ENCODE data around the gene COMT. TPM values are rescaled to one million over a fixed set of nuclear protein-coding genes. Genes with fewer than 3 reads are reported as not detected.

The COMT gene
- total RNA-seq, 1 donor from 2014 or later: 49.0 TPM

- Mint-ChIP-seq H3K4me3 (ENCODE audit: unreplicated experiment) (no peak overlapping the region), H3K27me3 (ENCODE audit: unreplicated experiment) (peaks cover 11% of the 10 kb centered on the region), H3K4me1 (ENCODE audit: unreplicated experiment) (no peaks in the 10 kb centered on the region), H3K27ac (ENCODE audit: unreplicated experiment) (no peak overlapping the region), H3K9me3 (ENCODE audit: unreplicated experiment) (no peaks in the 10 kb centered on the region), H3K36me3 (ENCODE audit: low read depth, unreplicated experiment) (no peaks in the 10 kb centered on the region)
- TF ChIP-seq, protein P1, sequence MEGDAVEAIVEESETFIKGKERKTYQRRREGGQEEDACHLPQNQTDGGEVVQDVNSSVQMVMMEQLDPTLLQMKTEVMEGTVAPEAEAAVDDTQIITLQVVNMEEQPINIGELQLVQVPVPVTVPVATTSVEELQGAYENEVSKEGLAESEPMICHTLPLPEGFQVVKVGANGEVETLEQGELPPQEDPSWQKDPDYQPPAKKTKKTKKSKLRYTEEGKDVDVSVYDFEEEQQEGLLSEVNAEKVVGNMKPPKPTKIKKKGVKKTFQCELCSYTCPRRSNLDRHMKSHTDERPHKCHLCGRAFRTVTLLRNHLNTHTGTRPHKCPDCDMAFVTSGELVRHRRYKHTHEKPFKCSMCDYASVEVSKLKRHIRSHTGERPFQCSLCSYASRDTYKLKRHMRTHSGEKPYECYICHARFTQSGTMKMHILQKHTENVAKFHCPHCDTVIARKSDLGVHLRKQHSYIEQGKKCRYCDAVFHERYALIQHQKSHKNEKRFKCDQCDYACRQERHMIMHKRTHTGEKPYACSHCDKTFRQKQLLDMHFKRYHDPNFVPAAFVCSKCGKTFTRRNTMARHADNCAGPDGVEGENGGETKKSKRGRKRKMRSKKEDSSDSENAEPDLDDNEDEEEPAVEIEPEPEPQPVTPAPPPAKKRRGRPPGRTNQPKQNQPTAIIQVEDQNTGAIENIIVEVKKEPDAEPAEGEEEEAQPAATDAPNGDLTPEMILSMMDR (IDR thresholded peaks at IDR 0.05; ENCODE audit: unreplicated experiment): no peak
- DNase-seq (ENCODE audit: low spot score): no peak
Measured at GRCh38 chr22:19988965-19989724, 47.6 kb downstream of the COMT start.

GRCh38 chr22:19989725-19990067, 48.1 kb downstream of the COMT start:
- no peak for DNase-seq (ENCODE audit: low spot score)
- Mint-ChIP-seq H3K36me3 (ENCODE audit: low read depth, unreplicated experiment) (no peaks in the 10 kb centered on the region), H3K27ac (ENCODE audit: unreplicated experiment) (no peak overlapping the region), H3K27me3 (ENCODE audit: unreplicated experiment) (peaks cover 11% of the 10 kb centered on the region), H3K4me3 (ENCODE audit: unreplicated experiment) (no peak overlapping the region), H3K9me3 (ENCODE audit: unreplicated experiment) (no peaks in the 10 kb centered on the region), H3K4me1 (ENCODE audit: unreplicated experiment) (no peaks in the 10 kb centered on the region)
- TF ChIP-seq, protein P1 (IDR thresholded peaks at IDR 0.05; ENCODE audit: unreplicated experiment): no peak

GRCh38 chr22:19990188-19990587, 48.6 kb downstream of the COMT start:
- Mint-ChIP-seq H3K4me1 (ENCODE audit: unreplicated experiment) (no peaks in the 10 kb centered on the region), H3K27ac (ENCODE audit: unreplicated experiment) (no peak overlapping the region), H3K4me3 (ENCODE audit: unreplicated experiment) (no peak overlapping the region)

GRCh38 chr22:19990609-19991394, 49.2 kb downstream of the COMT start:
- DNase-seq (ENCODE audit: low spot score): no peak
- H3K27me3 Mint-ChIP-seq (ENCODE audit: unreplicated experiment): peaks cover 7% of the 10 kb centered on the region
- no peaks in the 10 kb centered on the region for H3K4me1 Mint-ChIP-seq (ENCODE audit: unreplicated experiment)
- H3K4me3 Mint-ChIP-seq (ENCODE audit: unreplicated experiment): no peak overlapping the region
- no peaks in the 10 kb centered on the region for H3K36me3 Mint-ChIP-seq (ENCODE audit: low read depth, unreplicated experiment)
- TF ChIP-seq, protein P1 (IDR thresholded peaks at IDR 0.05; ENCODE audit: unreplicated experiment): no peak
- H3K9me3 Mint-ChIP-seq (ENCODE audit: unreplicated experiment): no peaks in the 10 kb centered on the region
- no peak overlapping the region for H3K27ac Mint-ChIP-seq (ENCODE audit: unreplicated experiment)

More at GRCh38 chr22:19990188-19990587, 48.6 kb downstream of the COMT start:
- no peak for DNase-seq (ENCODE audit: low spot score)
- Mint-ChIP-seq H3K27me3 (ENCODE audit: unreplicated experiment) (peaks cover 11% of the 10 kb centered on the region), H3K9me3 (ENCODE audit: unreplicated experiment) (no peaks in the 10 kb centered on the region), H3K36me3 (ENCODE audit: low read depth, unreplicated experiment) (no peaks in the 10 kb centered on the region)
- TF ChIP-seq, protein P1 (IDR thresholded peaks at IDR 0.05; ENCODE audit: unreplicated experiment): no peak

DNA sequence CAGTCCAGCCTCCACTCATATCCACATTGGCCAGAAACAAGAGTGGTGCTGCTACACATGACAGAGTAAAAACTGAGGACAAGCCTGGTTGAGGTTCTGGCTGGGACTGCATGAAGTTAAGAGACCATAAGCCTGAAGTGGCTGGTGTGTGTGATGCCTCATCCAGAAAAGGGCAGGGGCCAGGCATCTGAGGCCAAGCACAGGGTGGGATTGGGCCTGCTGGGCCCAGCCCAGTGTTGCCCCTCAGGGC, 49.7 kb downstream of the COMT start:
- H3K27ac Mint-ChIP-seq (ENCODE audit: unreplicated experiment): no peak overlapping the region
- no peaks in the 10 kb centered on the region for H3K36me3 Mint-ChIP-seq (ENCODE audit: low read depth, unreplicated experiment)
- TF ChIP-seq, protein P1 (IDR thresholded peaks at IDR 0.05; ENCODE audit: unreplicated experiment): no peak
- no peaks in the 10 kb centered on the region for H3K9me3 Mint-ChIP-seq (ENCODE audit: unreplicated experiment)
- H3K4me3 Mint-ChIP-seq (ENCODE audit: unreplicated experiment): no peak overlapping the region
- H3K27me3 Mint-ChIP-seq (ENCODE audit: unreplicated experiment): peaks cover 6% of the 10 kb centered on the region
- no peaks in the 10 kb centered on the region for H3K4me1 Mint-ChIP-seq (ENCODE audit: unreplicated experiment)
- no peak for DNase-seq (ENCODE audit: low spot score)
